Ecto neural progenitor cell (in vitro differentiated cells): Measurements from ENCODE around the gene STK11.
A peak's percentile ranks its signal among the peaks of the same experiment; 100 is the strongest.

Experiments
- DNase-seq: peaks from one replicate; pipeline ENCODE4 v3.0.0-alpha.2; 2018; ENCODE audit warnings: low spot score

STK11 gene

GRCh38 chr19:1205114-1206099 is at the start of gene STK11:
Gene STK11 (plus strand): TSS chr19:1205778. CDS start chr19:1206914, 1,136 bp downstream.
- DNase-seq = peak; percentile 100

- DNase-seq = no peak
Measured at GRCh38 chr19:1156305-1156801, 49.2 kb upstream of the STK11 start.

GRCh38 chr19:1156830-1157615 is 48.6 kb upstream of the STK11 start:
- no peak for DNase-seq

GRCh38 chr19:1157931-1158884 is 47.4 kb upstream of the STK11 start:
- DNase-seq = no peak

GRCh38 chr19:1158885-1159448 is 46.6 kb upstream of the STK11 start:
- DNase-seq = no peak

- DNase-seq = no peak
Measured at GRCh38 chr19:1159864-1160595, 45.5 kb upstream of the STK11 start.

GRCh38 chr19:1161716-1162115 is 43.9 kb upstream of the STK11 start:
- no peak for DNase-seq

GRCh38 chr19:1162404-1163282 is 42.9 kb upstream of the STK11 start:
- DNase-seq = no peak

- DNase-seq = no peak
Measured at GRCh38 chr19:1163283-1163933, 42.2 kb upstream of the STK11 start.

GRCh38 chr19:1163934-1164683 is 41.5 kb upstream of the STK11 start:
- no peak for DNase-seq

- no peak for DNase-seq
Measured at GRCh38 chr19:1164684-1165531, 40.7 kb upstream of the STK11 start.

GRCh38 chr19:1166872-1167573 is 38.6 kb upstream of the STK11 start:
- DNase-seq = no peak

GRCh38 chr19:1167687-1168571 is 37.6 kb upstream of the STK11 start:
- no peak for DNase-seq

- DNase-seq = no peak
Measured at GRCh38 chr19:1168572-1169410, 36.8 kb upstream of the STK11 start.

GRCh38 chr19:1169411-1169791 is 36.2 kb upstream of the STK11 start:
- no peak for DNase-seq
